ENCODE measurements around the gene TMEM135.
A peak's percentile ranks its signal among the peaks of the same experiment; 100 is the strongest.

The TMEM135 gene

DNA sequence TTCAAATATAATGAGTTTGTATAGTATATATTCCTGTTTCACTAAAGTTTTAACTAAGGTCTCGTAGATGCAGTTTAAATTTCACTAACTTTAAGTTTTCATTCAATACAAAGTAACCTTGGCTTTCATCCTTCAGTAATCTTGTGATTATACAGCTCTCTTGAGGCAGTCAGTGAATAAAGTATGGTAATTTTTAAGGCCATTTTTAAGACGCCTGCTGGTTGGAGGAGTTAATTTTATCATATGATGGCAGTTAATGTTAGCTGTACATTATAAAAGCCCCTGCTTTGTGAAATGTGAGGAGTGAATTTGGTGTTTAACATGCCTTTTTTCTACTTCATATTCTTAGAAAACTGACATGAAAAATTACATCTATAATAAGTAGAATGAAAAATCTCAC, 163.6 kb downstream of the TMEM135 start:
- TF ChIP-seq FOXP2 (optimal IDR thresholded peaks at IDR 0.05; ENCODE audit: borderline replicate concordance, extremely low read depth, extremely low read length, insufficient read depth) (no peak), POLR2AphosphoS5 (IDR thresholded peaks at IDR 0.05; ENCODE audit: low read depth, low read length) (no peak), TAF1 (IDR thresholded peaks at IDR 0.05; ENCODE audit: borderline replicate concordance, insufficient read depth, low read length) (no peak), SIN3A (IDR thresholded peaks at IDR 0.05; ENCODE audit: borderline replicate concordance, insufficient read depth, low read length) (no peak)
- TF ChIP-seq, protein P1, sequence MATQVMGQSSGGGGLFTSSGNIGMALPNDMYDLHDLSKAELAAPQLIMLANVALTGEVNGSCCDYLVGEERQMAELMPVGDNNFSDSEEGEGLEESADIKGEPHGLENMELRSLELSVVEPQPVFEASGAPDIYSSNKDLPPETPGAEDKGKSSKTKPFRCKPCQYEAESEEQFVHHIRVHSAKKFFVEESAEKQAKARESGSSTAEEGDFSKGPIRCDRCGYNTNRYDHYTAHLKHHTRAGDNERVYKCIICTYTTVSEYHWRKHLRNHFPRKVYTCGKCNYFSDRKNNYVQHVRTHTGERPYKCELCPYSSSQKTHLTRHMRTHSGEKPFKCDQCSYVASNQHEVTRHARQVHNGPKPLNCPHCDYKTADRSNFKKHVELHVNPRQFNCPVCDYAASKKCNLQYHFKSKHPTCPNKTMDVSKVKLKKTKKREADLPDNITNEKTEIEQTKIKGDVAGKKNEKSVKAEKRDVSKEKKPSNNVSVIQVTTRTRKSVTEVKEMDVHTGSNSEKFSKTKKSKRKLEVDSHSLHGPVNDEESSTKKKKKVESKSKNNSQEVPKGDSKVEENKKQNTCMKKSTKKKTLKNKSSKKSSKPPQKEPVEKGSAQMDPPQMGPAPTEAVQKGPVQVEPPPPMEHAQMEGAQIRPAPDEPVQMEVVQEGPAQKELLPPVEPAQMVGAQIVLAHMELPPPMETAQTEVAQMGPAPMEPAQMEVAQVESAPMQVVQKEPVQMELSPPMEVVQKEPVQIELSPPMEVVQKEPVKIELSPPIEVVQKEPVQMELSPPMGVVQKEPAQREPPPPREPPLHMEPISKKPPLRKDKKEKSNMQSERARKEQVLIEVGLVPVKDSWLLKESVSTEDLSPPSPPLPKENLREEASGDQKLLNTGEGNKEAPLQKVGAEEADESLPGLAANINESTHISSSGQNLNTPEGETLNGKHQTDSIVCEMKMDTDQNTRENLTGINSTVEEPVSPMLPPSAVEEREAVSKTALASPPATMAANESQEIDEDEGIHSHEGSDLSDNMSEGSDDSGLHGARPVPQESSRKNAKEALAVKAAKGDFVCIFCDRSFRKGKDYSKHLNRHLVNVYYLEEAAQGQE (IDR thresholded peaks at IDR 0.05; ENCODE audit: insufficient read depth in 1 of 2, low read depth in 2 of 2, low read length in 2 of 2) = no peak

DNA sequence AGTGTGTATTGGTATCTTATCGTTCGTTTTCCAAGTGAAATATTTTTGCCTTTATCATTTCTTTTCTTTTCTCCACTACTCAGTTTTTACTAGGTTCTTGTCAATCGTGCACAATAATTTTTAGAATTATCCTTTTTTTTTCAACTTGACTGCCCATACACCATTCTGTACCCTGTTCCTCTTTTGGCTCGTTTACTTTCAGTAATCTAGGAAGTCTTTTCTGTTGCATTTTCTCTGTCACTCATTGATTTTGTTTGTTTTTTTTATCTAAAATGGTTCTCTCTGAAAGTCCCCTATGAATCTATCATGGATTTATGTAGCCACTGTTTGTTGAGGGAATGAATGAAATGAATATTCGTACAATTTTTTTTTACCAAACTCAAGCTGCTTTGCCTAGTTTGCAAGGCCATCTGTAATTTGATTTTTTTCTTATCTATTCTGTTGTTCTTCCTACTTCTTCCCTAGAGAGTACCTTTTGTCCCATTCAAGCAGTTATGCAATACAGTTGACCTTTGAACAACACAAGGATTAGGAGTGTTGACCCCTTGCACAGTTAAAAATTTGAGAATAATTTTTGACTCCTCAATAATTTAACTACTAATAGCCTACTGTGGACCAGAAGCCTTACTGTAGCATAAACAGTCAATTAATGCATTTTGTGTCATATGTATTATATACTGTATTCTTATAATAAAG, 166.3 kb downstream of the TMEM135 start:
- TF ChIP-seq, protein P1 (IDR thresholded peaks at IDR 0.05; ENCODE audit: insufficient read depth in 1 of 2, low read depth in 2 of 2, low read length in 2 of 2) = no peak
- TF ChIP-seq FOXP2 (optimal IDR thresholded peaks at IDR 0.05; ENCODE audit: borderline replicate concordance, extremely low read depth, extremely low read length, insufficient read depth) = no peak

DNA sequence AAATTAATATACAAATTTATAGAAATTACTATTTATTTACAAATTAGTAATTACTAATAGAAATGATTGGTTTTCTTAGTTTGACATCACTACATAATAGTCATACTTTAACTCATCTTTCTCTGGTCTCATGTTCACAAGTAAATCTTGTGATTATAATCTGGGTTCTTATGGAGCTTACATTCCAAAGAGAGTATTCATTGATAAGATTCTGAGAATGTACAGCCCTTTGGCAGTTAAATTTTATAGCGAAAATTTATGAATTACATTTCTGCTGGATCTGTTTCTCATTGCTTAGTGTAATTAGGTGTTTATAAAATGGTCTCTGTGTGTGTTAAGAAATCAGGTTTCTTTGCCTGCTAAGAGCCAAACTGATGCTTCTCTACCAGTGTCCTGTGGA, 175.2 kb downstream of the TMEM135 start:
- TF ChIP-seq SIN3A (IDR thresholded peaks at IDR 0.05; ENCODE audit: borderline replicate concordance, insufficient read depth, low read length) (no peak), POLR2AphosphoS5 (IDR thresholded peaks at IDR 0.05; ENCODE audit: low read depth, low read length) (no peak), TAF1 (IDR thresholded peaks at IDR 0.05; ENCODE audit: borderline replicate concordance, insufficient read depth, low read length) (no peak), FOXP2 (optimal IDR thresholded peaks at IDR 0.05; ENCODE audit: borderline replicate concordance, extremely low read depth, extremely low read length, insufficient read depth) (no peak)
- TF ChIP-seq, protein P1 (IDR thresholded peaks at IDR 0.05; ENCODE audit: insufficient read depth in 1 of 2, low read depth in 2 of 2, low read length in 2 of 2) = no peak

DNA sequence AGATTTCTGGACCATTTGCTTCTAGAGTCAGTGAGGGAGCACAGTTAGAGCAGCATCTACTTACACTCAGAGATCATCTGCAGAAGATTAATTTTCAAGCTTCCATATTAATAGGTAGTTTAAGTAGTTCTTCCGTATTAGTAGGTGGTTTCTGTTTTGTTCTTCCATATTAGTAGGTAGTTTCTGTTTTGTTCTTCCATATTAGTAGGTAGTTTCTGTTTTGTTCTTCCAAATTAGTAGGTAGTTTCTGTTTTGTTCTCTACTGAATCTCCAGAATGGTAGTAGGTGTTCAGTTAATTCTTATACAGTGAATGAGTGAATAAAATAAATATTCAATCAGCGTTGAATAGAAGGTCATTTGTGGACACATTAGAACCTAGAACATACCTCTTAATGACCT, 175.7 kb downstream of the TMEM135 start:
- TF ChIP-seq TAF1 (IDR thresholded peaks at IDR 0.05; ENCODE audit: borderline replicate concordance, insufficient read depth, low read length) (no peak), FOXP2 (optimal IDR thresholded peaks at IDR 0.05; ENCODE audit: borderline replicate concordance, extremely low read depth, extremely low read length, insufficient read depth) (no peak)
- TF ChIP-seq, protein P1 (IDR thresholded peaks at IDR 0.05; ENCODE audit: insufficient read depth in 1 of 2, low read depth in 2 of 2, low read length in 2 of 2) = no peak

DNA sequence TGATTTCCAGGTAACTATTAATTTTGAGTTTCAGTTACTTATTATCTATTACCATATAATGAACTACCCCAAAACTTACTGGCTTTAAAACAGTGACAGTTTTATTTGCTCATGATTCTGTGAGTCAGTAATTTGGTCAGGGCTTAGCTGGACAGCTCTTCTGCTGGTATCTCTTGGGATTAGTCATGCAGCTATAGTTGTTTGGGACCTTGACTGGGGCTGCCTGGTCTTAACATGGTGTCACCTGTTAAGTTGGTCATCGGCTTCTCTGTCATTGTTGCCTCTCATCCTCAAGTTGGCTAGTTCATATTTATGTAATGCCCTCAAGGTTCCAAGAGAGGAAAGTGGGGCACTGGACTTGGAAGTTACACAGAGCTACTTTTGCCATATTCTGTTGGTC, 177.5 kb downstream of the TMEM135 start:
- no peak for TF ChIP-seq TAF1 (IDR thresholded peaks at IDR 0.05; ENCODE audit: borderline replicate concordance, insufficient read depth, low read length)
- TF ChIP-seq, protein P1 (IDR thresholded peaks at IDR 0.05; ENCODE audit: insufficient read depth in 1 of 2, low read depth in 2 of 2, low read length in 2 of 2) = peak in 1 of 2 experiments; percentile 45; a peak in 1 of 4 replicates

All from PFSK-1 (cell line).